Right lobe of liver (tissue), 4 donors: ENCODE measurements around the gene SEMA6C.

Experiments
- POLR2A ChIP-seq: fragments of 450-650 bp; IDR thresholded peaks from one replicate; pipeline ENCODE4 v1.6.1; 2017; ENCODE audit warnings: antibody characterized with exemption, mild to moderate bottlenecking
- TF ChIP-seq, protein P1 (sequence below), 4 donors: fragments of 200-600 bp in 3 of 4; fragments of 450-650 bp in 1 of 4; IDR thresholded peaks; one replicate each; pipeline versions ENCODE4 v1.5.1 to v1.8.0; 2016 to 2022; ENCODE audit warnings: antibody characterized with exemption in 4 of 4, mild to moderate bottlenecking in 2 of 4
- donor health status: DM: no; HTN: no; CAD: no.
- donor health status: DM: no; HTN: no; CAD: no.
- donor health status: DM: no; HTN: yes; CAD: no.

DNA sequence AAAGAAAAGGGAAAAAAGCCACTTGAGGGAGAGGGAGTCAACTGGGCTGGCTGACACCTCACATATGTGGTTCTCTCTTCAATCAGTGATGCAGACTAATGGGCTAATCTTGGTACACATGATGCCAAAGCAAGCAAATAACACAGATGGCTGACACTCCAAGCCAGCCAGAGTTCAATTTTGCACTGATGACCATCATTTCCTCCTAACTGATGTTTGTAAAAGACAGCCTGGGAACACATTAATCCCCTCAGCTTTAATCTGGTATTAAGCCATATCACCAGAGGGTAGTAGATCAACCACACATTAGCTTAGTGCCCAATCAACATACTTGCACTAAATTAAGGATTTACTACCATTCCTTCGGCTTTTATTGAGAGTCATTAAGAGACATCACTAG is 40.8 kb upstream of the SEMA6C start:
- TF ChIP-seq, protein P1, sequence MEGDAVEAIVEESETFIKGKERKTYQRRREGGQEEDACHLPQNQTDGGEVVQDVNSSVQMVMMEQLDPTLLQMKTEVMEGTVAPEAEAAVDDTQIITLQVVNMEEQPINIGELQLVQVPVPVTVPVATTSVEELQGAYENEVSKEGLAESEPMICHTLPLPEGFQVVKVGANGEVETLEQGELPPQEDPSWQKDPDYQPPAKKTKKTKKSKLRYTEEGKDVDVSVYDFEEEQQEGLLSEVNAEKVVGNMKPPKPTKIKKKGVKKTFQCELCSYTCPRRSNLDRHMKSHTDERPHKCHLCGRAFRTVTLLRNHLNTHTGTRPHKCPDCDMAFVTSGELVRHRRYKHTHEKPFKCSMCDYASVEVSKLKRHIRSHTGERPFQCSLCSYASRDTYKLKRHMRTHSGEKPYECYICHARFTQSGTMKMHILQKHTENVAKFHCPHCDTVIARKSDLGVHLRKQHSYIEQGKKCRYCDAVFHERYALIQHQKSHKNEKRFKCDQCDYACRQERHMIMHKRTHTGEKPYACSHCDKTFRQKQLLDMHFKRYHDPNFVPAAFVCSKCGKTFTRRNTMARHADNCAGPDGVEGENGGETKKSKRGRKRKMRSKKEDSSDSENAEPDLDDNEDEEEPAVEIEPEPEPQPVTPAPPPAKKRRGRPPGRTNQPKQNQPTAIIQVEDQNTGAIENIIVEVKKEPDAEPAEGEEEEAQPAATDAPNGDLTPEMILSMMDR (IDR thresholded peaks at IDR 0.05), result no peak
- TF ChIP-seq POLR2A, result no peak
